Hematopoietic multipotent progenitor cell treated with erythropoietin and hydrocortisone succinate and interleukin-3 and kit ligand, for 8 days (in vitro differentiated cells): ENCODE measurements around the gene ZNF850.
"Not testable (repeated sequence)": the region's sequence is repeated elsewhere in the genome, so short reads cannot be mapped to it uniquely, and the experiment has no call there.

Experiments used
- DNase-seq: peaks from one replicate; pipeline ENCODE4 v3.0.0-alpha.2; 2015

Gene ZNF850

DNA sequence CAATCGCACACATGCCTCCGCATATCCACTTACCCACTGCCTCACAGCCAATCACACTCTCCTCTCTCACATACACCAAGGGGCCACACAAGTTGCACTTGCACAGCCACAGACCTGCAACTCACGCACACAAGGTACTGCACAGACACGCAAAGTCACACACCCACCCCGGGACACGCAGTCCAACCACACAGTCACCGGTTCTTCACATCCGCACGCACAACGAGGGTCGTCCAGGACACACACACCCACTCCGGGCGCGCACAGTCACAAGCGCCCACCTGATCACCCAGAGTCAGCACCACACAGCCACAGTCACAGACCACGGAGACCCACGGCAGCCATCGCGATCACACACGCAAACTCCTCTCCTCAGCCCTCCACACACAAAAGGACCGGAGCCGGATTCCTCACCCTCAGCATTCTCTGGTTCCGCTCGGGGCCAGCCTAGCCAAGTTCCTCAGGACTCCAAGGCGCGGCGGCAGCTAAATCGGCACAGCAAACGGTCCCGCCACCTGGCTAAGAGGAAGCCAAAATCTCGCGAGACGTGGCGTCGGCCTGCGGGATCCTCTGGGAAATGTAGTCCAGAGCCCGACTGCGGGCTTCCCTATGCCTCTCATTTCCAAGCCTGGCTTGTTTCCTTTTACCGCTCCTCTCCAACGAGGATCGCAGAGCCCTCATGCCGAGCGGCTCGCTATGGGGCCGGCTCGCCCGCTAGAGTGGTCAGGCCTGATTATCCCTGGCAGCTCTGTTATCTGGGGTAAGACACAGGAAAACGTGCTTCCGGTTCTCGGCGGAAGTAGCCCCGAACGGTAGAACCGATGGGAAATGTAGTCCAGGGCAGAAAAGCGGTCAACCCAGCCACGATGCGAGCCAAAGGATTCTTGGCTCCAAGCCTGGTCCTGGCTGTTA is at the start of gene ZNF850:
TSS of gene ZNF850 (minus strand) at position 497 of the 912 bp plus-strand sequence. CDS start 10,201 bp downstream, outside the sequence.
- peak; percentile 97 for DNase-seq

GRCh38 chr19:36821758-36822157 is 49.2 kb upstream of the ZNF850 start:
- DNase-seq: no peak

GRCh38 chr19:36819130-36819630 is 46.6 kb upstream of the ZNF850 start:
- no peak for DNase-seq

DNA sequence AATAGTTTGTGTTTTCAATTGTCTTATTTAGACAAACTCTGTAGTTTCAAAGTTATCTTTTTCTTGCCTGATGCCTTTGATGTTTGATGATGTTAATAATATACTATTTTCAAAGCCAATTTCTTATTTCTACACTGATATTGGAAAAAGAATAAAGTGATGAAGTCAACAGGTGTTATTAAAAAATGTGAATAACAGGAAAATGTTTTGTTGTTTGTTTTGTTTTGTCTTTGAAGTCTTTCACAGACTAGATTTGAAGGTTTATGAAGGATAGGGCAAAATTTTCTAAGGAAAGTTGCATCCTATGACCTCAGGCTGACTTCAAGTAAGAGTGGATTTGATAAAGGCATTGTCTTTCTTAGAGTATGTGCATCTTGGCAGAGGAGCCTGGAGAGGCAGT is 34.4 kb upstream of the ZNF850 start:
- DNase-seq: no peak

DNA sequence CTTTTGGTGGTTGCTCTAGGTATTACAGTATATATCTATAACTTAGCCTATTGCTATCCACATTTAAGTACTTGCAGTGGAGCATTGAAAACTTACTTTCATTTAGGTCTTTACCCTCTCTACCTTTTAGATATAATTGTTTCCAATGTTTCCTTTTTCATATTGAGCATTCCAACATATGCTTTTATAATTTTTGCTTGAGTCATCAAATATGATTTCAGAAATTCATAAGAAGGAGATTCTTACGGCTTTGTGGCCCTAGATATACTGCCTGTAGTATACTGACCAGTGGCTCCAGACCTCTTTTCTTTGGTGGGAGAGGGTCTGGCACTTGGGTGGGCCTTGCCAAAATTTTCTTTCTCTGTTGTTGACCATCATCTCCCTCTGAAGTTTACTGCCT is 32.8 kb upstream of the ZNF850 start:
- DNase-seq: no peak

DNA sequence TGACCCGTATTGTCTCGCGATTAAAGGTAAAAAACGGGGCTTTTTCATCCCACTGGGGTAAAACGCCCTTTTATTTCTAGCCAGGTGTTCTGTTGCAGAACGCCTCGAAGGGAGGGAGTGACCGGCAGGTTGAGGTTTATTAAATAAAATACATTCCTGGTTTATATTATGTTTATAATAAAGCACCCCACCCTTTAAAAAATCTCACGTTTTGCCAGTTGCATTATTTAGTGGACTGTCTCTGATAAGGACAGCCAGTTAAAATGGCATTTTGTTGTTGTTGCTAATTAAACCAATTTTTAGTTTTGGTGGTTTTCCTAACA is 25.1 kb upstream of the ZNF850 start:
- DNase-seq: no peak

DNA sequence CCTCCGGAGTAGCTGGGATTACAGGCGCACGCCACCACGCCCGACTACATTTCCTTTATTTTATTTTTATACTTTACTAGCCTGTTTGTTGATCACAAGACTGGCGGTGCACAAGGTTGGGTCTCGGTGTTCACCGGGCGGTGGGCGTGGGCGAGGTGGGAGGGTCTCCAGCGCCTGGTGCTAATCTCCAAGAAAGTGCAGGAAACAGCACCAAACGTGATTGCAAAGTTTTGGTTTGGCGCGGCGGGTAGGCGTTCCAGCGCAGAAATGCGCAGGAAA is 24.0 kb upstream of the ZNF850 start:
- no peak for DNase-seq

DNA sequence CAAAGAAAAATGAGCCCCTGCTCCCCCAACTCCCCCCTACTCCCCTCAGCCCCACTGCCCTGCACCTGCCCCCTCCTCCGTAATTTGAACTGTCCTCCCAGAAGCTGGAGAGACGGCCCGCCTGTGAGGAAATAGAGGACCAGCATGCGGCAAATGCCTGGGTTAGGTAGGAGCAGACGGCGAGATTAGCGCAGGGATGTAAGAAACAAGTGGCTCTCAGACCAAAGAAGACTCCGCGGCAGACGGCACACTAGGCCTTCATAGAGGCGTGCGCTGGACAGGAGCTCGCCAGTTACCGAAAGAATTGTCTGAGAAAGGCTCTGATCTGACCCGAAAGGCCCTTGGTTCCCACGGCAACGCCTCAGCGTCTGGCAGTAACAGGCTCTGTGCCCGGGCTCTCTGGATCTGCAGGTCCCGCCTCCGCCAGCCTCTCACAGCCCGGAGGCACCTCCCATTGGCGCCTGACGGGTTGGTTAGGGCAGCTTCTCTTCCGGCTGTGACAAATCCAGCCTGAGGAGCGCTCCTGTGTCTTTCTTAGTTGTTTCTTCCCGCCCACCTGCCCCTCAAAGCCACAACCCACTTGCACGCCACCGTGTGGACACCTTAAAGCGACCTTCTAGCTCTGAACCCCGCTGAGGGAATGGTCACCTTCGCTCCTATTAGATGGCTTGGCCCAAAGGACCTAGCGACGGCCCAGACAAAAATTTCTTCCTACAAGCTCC is 19.0 kb upstream of the ZNF850 start:
- peak; percentile 66 for DNase-seq

- no peak for DNase-seq
These were observed 3.2 kb upstream of the ZNF850 start for GRCh38 chr19:36775768-36776167.

- DNase-seq: no peak
These were observed 594 bp upstream of the ZNF850 start for GRCh38 chr19:36773223-36773579.

- DNase-seq: peak; percentile 95
These were observed 1.1 kb downstream of the ZNF850 start for GRCh38 chr19:36771261-36772231.

DNA sequence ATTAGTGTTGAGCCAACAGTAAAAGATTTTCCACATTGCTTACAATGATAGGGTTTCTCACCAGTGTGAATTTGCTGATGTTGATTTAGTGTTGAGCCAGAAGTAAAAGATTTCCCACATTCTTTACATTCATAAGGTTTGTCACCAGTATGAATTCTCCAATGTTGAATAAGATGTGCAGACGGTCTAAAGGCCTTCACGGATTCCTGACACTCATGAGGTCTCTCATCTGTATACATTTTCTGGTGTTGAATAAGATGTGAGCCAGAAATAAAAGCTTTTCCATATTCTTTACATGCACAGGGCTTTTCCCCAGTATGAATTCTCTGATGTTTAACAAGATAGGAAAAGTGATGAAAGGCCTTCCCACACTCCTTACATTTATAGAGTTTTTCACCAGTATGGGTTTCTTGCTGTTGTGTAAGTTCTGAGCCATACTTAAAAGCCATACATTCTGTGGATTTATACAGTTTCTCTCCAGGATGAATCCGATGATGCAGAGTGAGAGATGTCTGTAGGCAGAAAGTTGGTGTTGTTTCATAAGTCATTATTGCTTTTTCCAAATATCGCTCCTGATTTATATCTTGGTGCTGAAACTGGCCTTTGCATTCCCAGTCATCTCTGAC is 22.4 kb downstream of the ZNF850 start:
- DNase-seq: no peak

DNA sequence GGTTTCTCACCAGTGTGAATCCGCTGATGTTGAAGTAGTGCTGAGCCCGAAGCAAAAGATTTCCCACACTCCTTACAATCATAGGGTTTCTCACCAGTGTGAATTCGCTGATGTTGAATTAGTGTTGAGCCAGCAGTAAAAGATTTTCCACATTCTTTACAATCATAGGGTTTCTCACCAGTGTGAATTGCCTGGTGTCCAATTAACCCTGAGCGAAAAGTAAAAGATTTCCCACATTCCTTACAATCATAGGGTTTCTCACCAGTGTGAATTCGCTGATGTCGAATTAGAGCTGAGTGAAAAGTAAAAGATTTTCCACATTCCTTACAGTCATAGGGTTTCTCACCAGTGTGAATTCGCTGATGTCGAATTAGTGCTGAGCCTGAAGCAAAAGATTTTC is 23.0 kb downstream of the ZNF850 start:
- not testable (repeated sequence) for DNase-seq

DNA sequence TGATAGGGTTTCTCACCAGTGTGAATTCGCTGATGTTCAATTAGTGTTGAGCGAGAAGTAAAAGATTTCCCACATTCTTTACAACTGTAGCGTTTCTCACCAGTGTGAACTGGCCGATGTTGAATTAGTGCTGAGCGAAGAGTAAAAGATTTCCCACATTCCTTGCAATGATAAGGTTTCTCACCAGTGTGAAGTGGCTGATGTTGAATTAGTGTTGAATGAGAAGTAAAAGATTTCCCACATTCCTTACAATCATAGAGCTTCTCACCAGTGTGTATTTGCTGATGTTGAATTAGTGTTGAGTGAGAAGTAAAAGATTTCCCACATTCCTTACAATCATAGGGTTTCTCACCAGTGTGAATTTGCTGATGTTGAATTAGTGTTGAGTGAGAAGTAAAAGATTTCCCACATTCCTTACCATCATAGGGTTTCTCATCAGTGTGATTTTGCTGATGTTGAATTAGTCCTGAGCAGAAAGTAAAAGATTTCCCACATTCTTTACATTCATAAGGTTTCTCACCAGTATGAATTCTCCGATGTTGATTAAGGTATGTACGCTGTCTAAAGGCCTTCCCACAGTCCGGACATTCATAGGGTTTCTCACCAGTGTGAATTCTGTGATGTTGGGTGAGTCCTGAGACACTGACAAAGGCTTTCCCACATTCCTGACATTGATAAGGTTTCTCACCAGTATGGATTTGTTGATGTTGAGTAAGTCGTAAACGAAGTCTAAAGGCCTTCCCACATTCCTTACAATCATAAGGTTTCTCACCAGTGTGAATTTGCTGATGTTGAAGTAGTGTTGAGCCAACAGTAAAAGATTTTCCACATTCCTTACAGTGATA is 24.0 kb downstream of the ZNF850 start:
- DNase-seq: no peak

DNA sequence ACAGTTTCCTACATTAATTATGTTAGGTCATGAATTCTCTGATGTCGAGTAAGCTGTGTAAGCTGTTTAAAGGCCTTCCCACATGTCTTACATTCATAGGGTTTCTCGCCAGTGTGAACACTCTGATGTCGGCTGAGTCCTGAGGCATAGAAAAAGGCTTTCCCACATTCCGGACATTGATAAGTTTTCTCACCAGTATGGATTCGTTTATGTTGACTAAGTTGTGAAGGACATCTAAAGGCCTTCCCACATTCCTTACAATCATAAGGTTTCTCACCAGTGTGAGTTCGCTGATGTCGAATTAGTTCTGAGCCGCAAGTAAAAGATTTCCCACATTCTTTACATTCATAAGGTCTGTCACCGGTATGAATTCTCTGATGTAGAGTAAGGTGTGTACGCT is 24.9 kb downstream of the ZNF850 start:
- DNase-seq: no peak

GRCh38 chr19:36745870-36746269 is 26.7 kb downstream of the ZNF850 start:
- DNase-seq: no peak

DNA sequence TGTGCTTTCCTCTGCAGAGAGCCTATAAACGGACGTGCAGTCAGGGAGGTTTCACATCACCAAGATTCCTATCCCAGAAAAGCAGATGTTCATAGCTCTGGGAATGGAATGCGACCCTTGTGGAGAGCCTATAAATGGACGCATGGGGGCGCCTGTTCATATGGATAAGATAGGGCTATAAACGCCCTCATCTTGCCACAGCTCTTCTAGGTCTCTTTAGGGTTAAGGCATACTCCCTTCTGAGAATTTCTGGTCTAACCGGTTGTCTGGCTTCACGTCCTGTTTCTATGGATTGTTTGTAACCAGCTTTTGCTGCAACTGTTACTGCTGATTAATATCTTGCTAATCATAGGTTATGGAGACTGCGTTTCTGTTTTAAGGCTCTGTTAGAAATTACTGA is 36.4 kb downstream of the ZNF850 start:
- DNase-seq: not testable (repeated sequence)

DNA sequence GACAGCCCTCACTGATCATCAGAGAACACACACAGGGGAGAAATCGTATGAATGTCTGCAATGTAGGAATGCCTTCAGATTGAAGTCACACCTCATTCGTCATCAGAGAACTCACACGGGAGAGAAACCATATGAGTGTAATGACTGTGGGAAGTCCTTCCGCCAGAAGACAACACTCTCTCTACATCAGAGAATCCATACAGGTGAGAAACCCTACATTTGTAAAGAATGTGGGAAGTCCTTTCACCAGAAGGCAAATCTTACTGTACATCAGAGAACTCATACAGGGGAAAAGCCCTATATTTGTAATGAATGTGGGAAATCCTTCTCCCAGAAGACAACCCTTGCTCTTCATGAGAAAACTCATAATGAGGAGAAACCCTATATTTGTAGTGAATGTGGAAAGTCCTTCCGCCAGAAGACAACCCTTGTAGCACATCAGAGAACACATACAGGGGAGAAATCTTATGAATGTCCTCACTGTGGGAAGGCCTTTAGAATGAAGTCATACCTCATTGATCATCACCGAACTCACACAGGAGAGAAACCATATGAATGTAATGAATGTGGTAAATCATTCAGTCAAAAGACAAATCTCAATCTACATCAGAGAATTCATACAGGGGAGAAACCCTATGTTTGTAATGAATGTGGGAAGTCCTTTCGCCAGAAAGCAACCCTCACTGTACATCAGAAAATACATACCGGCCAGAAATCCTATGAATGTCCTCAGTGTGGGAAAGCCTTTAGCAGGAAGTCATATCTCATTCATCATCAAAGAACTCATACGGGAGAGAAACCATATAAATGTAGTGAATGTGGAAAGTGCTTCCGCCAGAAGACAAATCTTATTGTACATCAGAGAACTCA is 52.7 kb downstream of the ZNF850 start:
- DNase-seq: peak; percentile 26

- no peak for DNase-seq
These were observed 63.2 kb downstream of the ZNF850 start for GRCh38 chr19:36709423-36709822.

DNA sequence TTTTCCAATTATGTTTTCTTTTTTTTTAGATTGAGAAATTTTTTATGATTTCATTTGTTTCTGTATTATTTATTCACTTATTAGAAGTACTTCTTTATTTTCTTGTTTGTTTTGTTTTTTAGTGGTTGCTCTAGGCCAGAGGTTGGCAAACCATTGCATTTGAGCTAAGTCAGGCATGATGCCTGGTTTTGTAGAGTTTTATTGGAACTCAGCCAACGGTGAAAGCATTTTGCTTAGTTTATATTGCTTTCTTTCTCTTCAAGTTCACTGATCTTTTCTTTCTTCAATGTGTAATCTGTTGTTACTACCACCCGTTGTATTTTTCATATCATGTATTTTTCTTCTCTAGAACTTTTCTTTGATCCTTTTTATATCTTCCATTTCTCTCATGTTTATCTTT is 65.5 kb downstream of the ZNF850 start:
- no peak for DNase-seq

DNA sequence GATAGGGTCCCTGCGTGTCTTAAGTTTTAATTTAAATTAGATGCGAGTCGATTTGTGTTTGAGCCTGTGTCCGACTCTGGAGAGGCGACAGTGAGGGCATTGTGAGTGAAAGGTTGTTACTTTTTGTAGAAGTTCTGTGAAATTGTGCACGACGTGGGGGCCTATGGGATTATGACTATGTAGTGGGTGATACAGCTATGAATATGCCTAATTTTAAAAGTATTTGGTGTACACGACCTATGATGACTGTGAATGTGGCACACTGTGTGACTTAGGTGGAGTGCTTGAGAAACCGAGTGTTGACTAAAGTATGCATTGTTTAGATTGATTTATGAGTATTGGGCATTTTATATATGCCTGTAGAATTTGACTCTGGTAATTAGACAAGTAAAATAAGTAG is 84.5 kb downstream of the ZNF850 start:
- no peak for DNase-seq
